Vagina (tissue), 2 donors: ENCODE measurements around the gene MDFI. TPM values are rescaled to one million over a fixed set of nuclear protein-coding genes. Genes with fewer than 3 reads are reported as not detected.

Source experiments
- DNase-seq, 2 donors: peaks; one replicate each; pipeline ENCODE4 v3.0.0-alpha.2; 2017; ENCODE audit errors: extremely low spot score in 2 of 2
- H3K27ac ChIP-seq: fragments of 200-600 bp; sonication (generic); one replicate; pipeline ENCODE4 v1.5.1; 2019
- H3K27me3 ChIP-seq: fragments of 200-600 bp; sonication (generic); one replicate; pipeline ENCODE4 v1.5.1; 2019
- H3K36me3 ChIP-seq, 2 donors: fragments of 200-600 bp; sonication (generic); one replicate each; pipeline ENCODE4 v1.5.1; 2017 to 2019
- H3K4me1 ChIP-seq: fragments of 200-600 bp; sonication (generic); one replicate; pipeline ENCODE4 v1.5.1; 2019
- H3K4me3 ChIP-seq, 2 donors: fragments of 200-600 bp; sonication (generic); 1 replicate in 1 of 2; 2 replicates in 1 of 2; pipeline ENCODE4 v1.5.1; 2016 to 2019
- H3K9me3 ChIP-seq: fragments of 200-600 bp; sonication (generic); one replicate; pipeline ENCODE4 v1.5.1; 2019
- CTCF ChIP-seq, 3 experiments: fragments of 450-650 bp in 2 of 3; fragments of 200-600 bp in 1 of 3; sonication (generic) in 1 of 3; IDR thresholded peaks; one replicate each; pipeline ENCODE4 v1.5.1; 2017 to 2019; ENCODE audit warnings: antibody characterized with exemption in 3 of 3, mild to moderate bottlenecking in 2 of 3, moderate library complexity in 2 of 3
- POLR2A ChIP-seq, 2 donors: fragments of 450-650 bp; IDR thresholded peaks; one replicate each; pipeline ENCODE4 v1.6.1; 2017; ENCODE audit warnings: antibody characterized with exemption in 2 of 2, mild to moderate bottlenecking in 2 of 2, moderate library complexity in 2 of 2
- POLR2AphosphoS5 ChIP-seq, 2 donors: sonication (generic); formaldehyde crosslinking; IDR thresholded peaks; one replicate each; pipeline ENCODE4 v1.9.0; 2017; ENCODE audit warnings: antibody characterized with exemption in 2 of 2, mild to moderate bottlenecking in 2 of 2, low read depth in 1 of 2; ENCODE audit not compliant: insufficient read depth in 1 of 2
- intact Hi-C: fragments of 100-400 bp; cut with DNase I; formaldehyde crosslinking; loops from one replicate; pipeline ENCODE4 v1.15.1; 2023
- total RNA-seq: library from RNA; depleted of rRNA; stranded (reverse); fragments of >200 nt; gene quantifications from one replicate; pipeline ENCODE4 v1.2.3, GENCODE V29; 2016

The MDFI gene
- total RNA-seq, 1 donor from 2014 or later: 37.3 TPM

GRCh38 chr6:41591859-41592502 lies 46.3 kb upstream of the MDFI start:
- Histone ChIP-seq H3K9me3 (no peaks in the 10 kb centered on the region), H3K27me3 (no peaks in the 10 kb centered on the region), H3K4me3 (no peak overlapping the region), H3K36me3 (peaks cover 0 to 16% of the 10 kb centered on the region in 2 donors), H3K4me1 (peaks cover 11% of the 10 kb centered on the region), H3K27ac (no peak overlapping the region)
- intact Hi-C loops: loop anchor here (5.0 kb wide), 3 partner anchors 130 to 225 kb away; no protein-coding TSS in a partner anchor
- DNase-seq: no peak
- TF ChIP-seq POLR2A (IDR thresholded peaks at IDR 0.05): no peak
- peak in 1 of 2 donors; percentile 22 for TF ChIP-seq POLR2AphosphoS5 (IDR thresholded peaks at IDR 0.05; ENCODE audit: insufficient read depth in 1 of 2, low read depth in 1 of 2)
- TF ChIP-seq CTCF (IDR thresholded peaks at IDR 0.05): peak; percentile 87 to 89 (median 88)

- no peak for DNase-seq
- no peaks in the 10 kb centered on the region for H3K9me3 ChIP-seq
- H3K4me1 ChIP-seq: peaks cover 11% of the 10 kb centered on the region
- H3K36me3 ChIP-seq: peaks cover 0 to 16% of the 10 kb centered on the region in 2 donors
- no peak overlapping the region for H3K4me3 ChIP-seq
- no peaks in the 10 kb centered on the region for H3K27me3 ChIP-seq
- intact Hi-C loops: loop anchor here (5.0 kb wide), 3 partner anchors 131 to 226 kb away; no protein-coding TSS in a partner anchor
- no peak for TF ChIP-seq POLR2AphosphoS5 (IDR thresholded peaks at IDR 0.05; ENCODE audit: insufficient read depth in 1 of 2, low read depth in 1 of 2)
- TF ChIP-seq POLR2A (IDR thresholded peaks at IDR 0.05): no peak
- TF ChIP-seq CTCF (IDR thresholded peaks at IDR 0.05): no peak
- no peak overlapping the region for H3K27ac ChIP-seq
These were observed 44.9 kb upstream of the MDFI start for GRCh38 chr6:41593406-41593805.

GRCh38 chr6:41593839-41594238 lies 44.4 kb upstream of the MDFI start:
- no peak for DNase-seq
- Histone ChIP-seq H3K9me3 (no peaks in the 10 kb centered on the region), H3K4me3 (no peak overlapping the region), H3K27ac (no peak overlapping the region), H3K36me3 (peaks cover 0 to 16% of the 10 kb centered on the region in 2 donors), H3K4me1 (peaks cover 11% of the 10 kb centered on the region), H3K27me3 (no peaks in the 10 kb centered on the region)
- intact Hi-C loops: loop anchor here (5.0 kb wide), 3 partner anchors 132 to 227 kb away; no protein-coding TSS in a partner anchor
- TF ChIP-seq POLR2A (IDR thresholded peaks at IDR 0.05): no peak
- TF ChIP-seq POLR2AphosphoS5 (IDR thresholded peaks at IDR 0.05; ENCODE audit: insufficient read depth in 1 of 2, low read depth in 1 of 2): no peak
- no peak for TF ChIP-seq CTCF (IDR thresholded peaks at IDR 0.05)

- H3K4me3 ChIP-seq: no peak overlapping the region
- no peaks in the 10 kb centered on the region for H3K9me3 ChIP-seq
- H3K4me1 ChIP-seq: peaks cover 11% of the 10 kb centered on the region
- intact Hi-C loops: loop anchor here (5.0 kb wide), 3 partner anchors 132 to 227 kb away; no protein-coding TSS in a partner anchor
- H3K27ac ChIP-seq: peak overlapping the region; percentile 38
- no peaks in the 10 kb centered on the region for H3K27me3 ChIP-seq
- peaks cover 0 to 16% of the 10 kb centered on the region in 2 donors for H3K36me3 ChIP-seq
- TF ChIP-seq CTCF (IDR thresholded peaks at IDR 0.05): no peak
- TF ChIP-seq POLR2A (IDR thresholded peaks at IDR 0.05): no peak
- no peak for TF ChIP-seq POLR2AphosphoS5 (IDR thresholded peaks at IDR 0.05; ENCODE audit: insufficient read depth in 1 of 2, low read depth in 1 of 2)
- DNase-seq: no peak
These were observed 43.9 kb upstream of the MDFI start for GRCh38 chr6:41594326-41594725.

GRCh38 chr6:41594766-41595165 lies 43.5 kb upstream of the MDFI start:
- H3K4me3 ChIP-seq: no peak overlapping the region
- intact Hi-C loops: loop anchor here (5.0 kb wide), 3 partner anchors 132 to 227 kb away; no protein-coding TSS in a partner anchor
- peaks cover 0 to 16% of the 10 kb centered on the region in 2 donors for H3K36me3 ChIP-seq
- H3K4me1 ChIP-seq: peaks cover 11% of the 10 kb centered on the region
- H3K27ac ChIP-seq: peak overlapping the region; percentile 38
- H3K9me3 ChIP-seq: no peaks in the 10 kb centered on the region
- TF ChIP-seq POLR2AphosphoS5 (IDR thresholded peaks at IDR 0.05; ENCODE audit: insufficient read depth in 1 of 2, low read depth in 1 of 2) (no peak), POLR2A (IDR thresholded peaks at IDR 0.05) (no peak), CTCF (IDR thresholded peaks at IDR 0.05) (no peak)
- H3K27me3 ChIP-seq: no peaks in the 10 kb centered on the region
- no peak for DNase-seq
